Measurements from ENCODE around the gene TRMT2A. TPM values are rescaled to one million over a fixed set of nuclear protein-coding genes. Genes with fewer than 3 reads are reported as not detected.
"Not testable (repeated sequence)": the region's sequence is repeated elsewhere in the genome, so short reads cannot be mapped to it uniquely, and the experiment has no call there.

Gene TRMT2A
- total and polyA plus RNA-seq, 5 donors = 23.1 to 32.0 (median 28.0) TPM

GRCh38 chr22:20076627-20077172 is 40.3 kb downstream of the TRMT2A start:
- 57% methylated on average over 6 of the region's 6 CpGs for WGBS
- ATAC-seq = no peak
- Histone ChIP-seq H3K27ac (ENCODE audit: low read length) (no peak overlapping the region), H3K4me1 (ENCODE audit: control insufficient read depth, insufficient read depth, low read length) (peaks cover 8% of the 10 kb centered on the region), H3K27me3 (ENCODE audit: control insufficient read depth, insufficient read depth) (no peaks in the 10 kb centered on the region), H3K4me3 (ENCODE audit: low read length) (no peak overlapping the region), H3K9me3 (ENCODE audit: control insufficient read depth, low read length) (no peaks in the 10 kb centered on the region)
- no peak for DNase-seq
- intact Hi-C loops (cut with DNase I) = no loop called here

GRCh38 chr22:20071524-20071972 is 45.5 kb downstream of the TRMT2A start:
- H3K4me3 ChIP-seq (ENCODE audit: low read length) = no peak overlapping the region
- ATAC-seq = no peak
- no peaks in the 10 kb centered on the region for H3K9me3 ChIP-seq (ENCODE audit: control insufficient read depth, low read length)
- WGBS = 63% methylated on average over 8 of the region's 8 CpGs
- DNase-seq = no peak
- intact Hi-C loops (cut with DNase I) = no loop called here
- no peaks in the 10 kb centered on the region for H3K4me1 ChIP-seq (ENCODE audit: control insufficient read depth, insufficient read depth, low read length)
- no peak overlapping the region for H3K27ac ChIP-seq (ENCODE audit: low read length)
- H3K27me3 ChIP-seq (ENCODE audit: control insufficient read depth, insufficient read depth) = no peaks in the 10 kb centered on the region

GRCh38 chr22:20069331-20070042 is 47.5 kb downstream of the TRMT2A start:
- DNase-seq (peak in 1 of 3 donors; percentile 36), ATAC-seq (peak in 1 of 2 donors; percentile 6)
- 84% methylated on average over 7 of the region's 7 CpGs for WGBS
- intact Hi-C loops (cut with DNase I) = no loop called here
- Histone ChIP-seq H3K4me3 (ENCODE audit: low read length) (no peak overlapping the region), H3K27ac (ENCODE audit: low read length) (no peak overlapping the region), H3K9me3 (ENCODE audit: control insufficient read depth, low read length) (no peaks in the 10 kb centered on the region), H3K27me3 (ENCODE audit: control insufficient read depth, insufficient read depth) (no peaks in the 10 kb centered on the region), H3K4me1 (ENCODE audit: control insufficient read depth, insufficient read depth, low read length) (no peaks in the 10 kb centered on the region)

GRCh38 chr22:20068640-20069039 is 48.4 kb downstream of the TRMT2A start:
- ATAC-seq (no peak), DNase-seq (no peak)
- Histone ChIP-seq H3K9me3 (ENCODE audit: control insufficient read depth, low read length) (no peaks in the 10 kb centered on the region), H3K27ac (ENCODE audit: low read length) (no peak overlapping the region), H3K27me3 (ENCODE audit: control insufficient read depth, insufficient read depth) (no peaks in the 10 kb centered on the region), H3K4me3 (ENCODE audit: low read length) (no peak overlapping the region), H3K4me1 (ENCODE audit: control insufficient read depth, insufficient read depth, low read length) (no peaks in the 10 kb centered on the region)
- WGBS = 92% methylated on average over 7 of the region's 7 CpGs
- intact Hi-C loops (cut with DNase I) = no loop called here

GRCh38 chr22:20067384-20067682 is 49.7 kb downstream of the TRMT2A start:
- H3K27ac ChIP-seq (ENCODE audit: low read length); H3K9me3 ChIP-seq (ENCODE audit: control insufficient read depth, low read length); H3K27me3 ChIP-seq (ENCODE audit: control insufficient read depth, insufficient read depth); H3K4me1 ChIP-seq (ENCODE audit: control insufficient read depth, insufficient read depth, low read length); DNase-seq; ATAC-seq; intact Hi-C loops (cut with DNase I); H3K4me3 ChIP-seq (ENCODE audit: low read length): not testable (repeated sequence)
- WGBS = 95% methylated on average over 3 of the region's 3 CpGs

GRCh38 chr22:20066617-20067383 is 50.2 kb downstream of the TRMT2A start:
- no peaks in the 10 kb centered on the region for H3K27me3 ChIP-seq (ENCODE audit: control insufficient read depth, insufficient read depth)
- DNase-seq = peak in 1 of 3 donors; percentile 11
- H3K4me3 ChIP-seq (ENCODE audit: low read length) = no peak overlapping the region
- no peak overlapping the region for H3K27ac ChIP-seq (ENCODE audit: low read length)
- intact Hi-C loops (cut with DNase I) = no loop called here
- H3K4me1 ChIP-seq (ENCODE audit: control insufficient read depth, insufficient read depth, low read length) = no peaks in the 10 kb centered on the region
- no peaks in the 10 kb centered on the region for H3K9me3 ChIP-seq (ENCODE audit: control insufficient read depth, low read length)
- no peak for ATAC-seq
- 93% methylated on average over 11 of the region's 11 CpGs for WGBS

GRCh38 chr22:20065896-20066616 is 51.0 kb downstream of the TRMT2A start:
- DNase-seq = no peak
- Histone ChIP-seq H3K27me3 (ENCODE audit: control insufficient read depth, insufficient read depth) (no peaks in the 10 kb centered on the region), H3K4me1 (ENCODE audit: control insufficient read depth, insufficient read depth, low read length) (no peaks in the 10 kb centered on the region), H3K4me3 (ENCODE audit: low read length) (no peak overlapping the region), H3K9me3 (ENCODE audit: control insufficient read depth, low read length) (no peaks in the 10 kb centered on the region), H3K27ac (ENCODE audit: low read length) (no peak overlapping the region)
- no peak for ATAC-seq
- 85% methylated on average over 14 of the region's 14 CpGs for WGBS
- intact Hi-C loops (cut with DNase I) = no loop called here

GRCh38 chr22:20064545-20065262 is 52.3 kb downstream of the TRMT2A start:
- DNase-seq (no peak), ATAC-seq (no peak)
- no peaks in the 10 kb centered on the region for H3K9me3 ChIP-seq (ENCODE audit: control insufficient read depth, low read length)
- 91% methylated on average over 18 of the region's 18 CpGs for WGBS
- no peak overlapping the region for H3K27ac ChIP-seq (ENCODE audit: low read length)
- H3K4me1 ChIP-seq (ENCODE audit: control insufficient read depth, insufficient read depth, low read length) = no peaks in the 10 kb centered on the region
- H3K27me3 ChIP-seq (ENCODE audit: control insufficient read depth, insufficient read depth) = no peaks in the 10 kb centered on the region
- no peak overlapping the region for H3K4me3 ChIP-seq (ENCODE audit: low read length)
- intact Hi-C loops (cut with DNase I) = no loop called here

- WGBS = 83% methylated on average over 3 of the region's 3 CpGs
- no peaks in the 10 kb centered on the region for H3K4me1 ChIP-seq (ENCODE audit: control insufficient read depth, insufficient read depth, low read length)
- no peak for DNase-seq
- intact Hi-C loops (cut with DNase I) = no loop called here
- no peaks in the 10 kb centered on the region for H3K9me3 ChIP-seq (ENCODE audit: control insufficient read depth, low read length)
- H3K27me3 ChIP-seq (ENCODE audit: control insufficient read depth, insufficient read depth) = no peaks in the 10 kb centered on the region
- no peak overlapping the region for H3K4me3 ChIP-seq (ENCODE audit: low read length)
- peak in 1 of 2 donors; percentile 4 for ATAC-seq
- no peak overlapping the region for H3K27ac ChIP-seq (ENCODE audit: low read length)
Measured at GRCh38 chr22:20064140-20064480, 52.9 kb downstream of the TRMT2A start.

- Histone ChIP-seq H3K27ac (ENCODE audit: low read length) (no peak overlapping the region), H3K4me1 (ENCODE audit: control insufficient read depth, insufficient read depth, low read length) (no peaks in the 10 kb centered on the region), H3K27me3 (ENCODE audit: control insufficient read depth, insufficient read depth) (no peaks in the 10 kb centered on the region), H3K9me3 (ENCODE audit: control insufficient read depth, low read length) (no peaks in the 10 kb centered on the region), H3K4me3 (ENCODE audit: low read length) (no peak overlapping the region)
- WGBS = 94% methylated on average over 27 of the region's 27 CpGs
- ATAC-seq (peak in 1 of 2 donors; percentile 24), DNase-seq (no peak)
- intact Hi-C loops (cut with DNase I) = no loop called here
Measured at GRCh38 chr22:20063271-20064139, 53.5 kb downstream of the TRMT2A start.

Data from right cardiac atrium (tissue), 5 donors.